Measurements from ENCODE around the gene AMTN. TPM values are rescaled to one million over a fixed set of nuclear protein-coding genes. Genes with fewer than 3 reads are reported as not detected.
"Not testable (repeated sequence)": the region's sequence is repeated elsewhere in the genome, so short reads cannot be mapped to it uniquely, and the experiment has no call there.

AMTN gene
- polyA plus RNA-seq (ENCODE audit: insufficient read length) = not detected
- long read RNA-seq, donor 1 = 0 reads
- long read RNA-seq, donor 2 = 0 reads
- long read RNA-seq, donor 3 = 0 reads
- long read RNA-seq, donor 4 = 0 reads
- long read RNA-seq, donor 5 = 0 reads
- long read RNA-seq, donor 6 = 0 reads
- long read RNA-seq, donor 7 = 0 reads
- long read RNA-seq, donor 8 = 0 reads

GRCh38 chr4:70518269-70518668, at the start of gene AMTN:
Gene AMTN, plus strand, starts transcription at chr4:70518569. Its CDS starts 209 bp downstream, at chr4:70518778.
- DNase-seq = no peak

- DNase-seq = no peak
These were observed 46.5 kb upstream of the AMTN start, which contains the start of gene MUC7 for GRCh38 chr4:70471897-70472296. Gene MUC7, plus strand, starts transcription at chr4:70472197. Its CDS starts 1,825 bp downstream, at chr4:70474022.

GRCh38 chr4:70473679-70474078, 44.7 kb upstream of the AMTN start:
- DNase-seq = no peak

- DNase-seq = no peak
These were observed 29.6 kb upstream of the AMTN start for GRCh38 chr4:70488748-70489147.

- no peak for DNase-seq
These were observed 22.1 kb upstream of the AMTN start for GRCh38 chr4:70496231-70496630.

GRCh38 chr4:70501838-70502237, 16.5 kb upstream of the AMTN start:
- DNase-seq = not testable (repeated sequence)

GRCh38 chr4:70504733-70505132, 13.6 kb upstream of the AMTN start:
- no peak for DNase-seq

GRCh38 chr4:70505151-70505748, 13.1 kb upstream of the AMTN start:
- DNase-seq = peak; percentile 47

- no peak for DNase-seq
These were observed 9.6 kb upstream of the AMTN start for GRCh38 chr4:70508801-70509200.

- DNase-seq = no peak
These were observed 7.0 kb upstream of the AMTN start for GRCh38 chr4:70511365-70511764.

GRCh38 chr4:70515367-70516250, 2.8 kb upstream of the AMTN start:
- peak; percentile 6 for DNase-seq

GRCh38 chr4:70518716-70519115, 347 bp downstream of the AMTN start:
- DNase-seq = no peak

- no peak for DNase-seq
These were observed 4.3 kb downstream of the AMTN start for GRCh38 chr4:70522626-70523025.

- no peak for DNase-seq
These were observed 12.6 kb downstream of the AMTN start for GRCh38 chr4:70530997-70531396.

- no peak for DNase-seq
These were observed 13.6 kb downstream of the AMTN start for GRCh38 chr4:70531981-70532380.

- no peak for DNase-seq
These were observed 14.8 kb downstream of the AMTN start for GRCh38 chr4:70533211-70533610.

GRCh38 chr4:70533791-70534190, 15.4 kb downstream of the AMTN start:
- DNase-seq = no peak

- DNase-seq = not testable (repeated sequence)
These were observed 16.5 kb downstream of the AMTN start for GRCh38 chr4:70534886-70535285.

GRCh38 chr4:70538869-70539268, 20.5 kb downstream of the AMTN start:
- no peak for DNase-seq

- DNase-seq = no peak
These were observed 26.0 kb downstream of the AMTN start for GRCh38 chr4:70544279-70544868.

- no peak for DNase-seq
These were observed 38.5 kb downstream of the AMTN start for GRCh38 chr4:70556856-70557255.

- DNase-seq = peak; percentile 59
These were observed 41.0 kb downstream of the AMTN start for GRCh38 chr4:70559211-70559830.
